Colonic mucosa (tissue), 4 donors: ENCODE results near the gene CYFIP1. TPM values are rescaled to one million over a fixed set of nuclear protein-coding genes. Genes with fewer than 3 reads are reported as not detected.

Source experiments
- DNase-seq: peaks from one replicate; pipeline ENCODE4 v3.0.0-alpha.2; 2020
- H3K27ac ChIP-seq: fragments of 200-600 bp; one replicate; pipeline ENCODE4 v1.8.0; 2021
- H3K27me3 ChIP-seq: fragments of 200-600 bp; one replicate; pipeline ENCODE4 v1.8.0; 2021
- H3K36me3 ChIP-seq: fragments of 200-600 bp; one replicate; pipeline ENCODE4 v1.8.0; 2021
- H3K4me1 ChIP-seq: fragments of 200-600 bp; one replicate; pipeline ENCODE4 v1.8.0; 2021; ENCODE audit warnings: mild to moderate bottlenecking
- H3K4me3 ChIP-seq: fragments of 200-600 bp; one replicate; pipeline ENCODE4 v1.8.0; 2021
- H3K9ac ChIP-seq, 2 donors: one replicate each; pipeline ENCODE4 v1.7.0; 2013; ENCODE audit warnings: control low read depth in 2 of 2, low read depth in 2 of 2, low read length in 2 of 2
- H3K9me3 ChIP-seq: fragments of 200-600 bp; one replicate; pipeline ENCODE4 v1.8.0; 2021
- CTCF ChIP-seq: fragments of 200-600 bp; IDR thresholded peaks from one replicate; pipeline ENCODE4 v1.8.0; 2022; ENCODE audit warnings: antibody characterized with exemption, mild to moderate bottlenecking
- intact Hi-C: fragments of 100-400 bp; cut with DNase I; formaldehyde crosslinking; loops from one replicate; pipeline ENCODE4 v1.14.1; 2022
- total RNA-seq, 2 donors: library from RNA; stranded (reverse); fragmentation: NEBNext Ultra II Directional in 1 of 2; extraction: Animal tissue kit (Norgen Biotek cat#: 25700) in 1 of 2; gene quantifications; one replicate each; pipeline ENCODE4 v1.2.1, GENCODE V29; 2021
- donor health status: healthy.
- donor health status: DM: no; HTN: no; CAD: no.
- donor health status: DM: no; HTN: no; CAD: no.

The CYFIP1 gene
- total RNA-seq, 2 donors from 2014 or later: 119 to 165 TPM

- Histone ChIP-seq H3K27me3 (no peaks in the 10 kb centered on the region), H3K4me1 (no peaks in the 10 kb centered on the region), H3K36me3 (no peaks in the 10 kb centered on the region), H3K27ac (no peak overlapping the region), H3K9me3 (no peaks in the 10 kb centered on the region), H3K9ac (no peak overlapping the region), H3K4me3 (no peak overlapping the region)
- TF ChIP-seq CTCF: no peak
- no peak for DNase-seq
- intact Hi-C loops: no loop called here
These were observed 87.8 kb downstream of the CYFIP1 start for GRCh38 chr15:22892333-22892732.

- no peak overlapping the region for H3K27ac ChIP-seq
- no peak overlapping the region for H3K4me3 ChIP-seq
- intact Hi-C loops: no loop called here
- no peaks in the 10 kb centered on the region for H3K4me1 ChIP-seq
- no peaks in the 10 kb centered on the region for H3K9me3 ChIP-seq
- H3K36me3 ChIP-seq: no peaks in the 10 kb centered on the region
- H3K27me3 ChIP-seq: no peaks in the 10 kb centered on the region
- no peak overlapping the region for H3K9ac ChIP-seq
- no peak for TF ChIP-seq CTCF
- no peak for DNase-seq
These were observed 88.5 kb downstream of the CYFIP1 start for GRCh38 chr15:22891426-22892210.

GRCh38 chr15:22890296-22890695, 89.9 kb downstream of the CYFIP1 start:
- DNase-seq: no peak
- Histone ChIP-seq H3K4me1 (peaks cover 1% of the 10 kb centered on the region), H3K36me3 (no peaks in the 10 kb centered on the region), H3K4me3 (no peak overlapping the region), H3K27me3 (no peaks in the 10 kb centered on the region), H3K27ac (no peak overlapping the region), H3K9ac (no peak overlapping the region), H3K9me3 (no peaks in the 10 kb centered on the region)
- intact Hi-C loops: no loop called here
- no peak for TF ChIP-seq CTCF

GRCh38 chr15:22889146-22889818, 90.9 kb downstream of the CYFIP1 start:
- Histone ChIP-seq H3K4me3 (no peak overlapping the region), H3K9ac (no peak overlapping the region), H3K36me3 (no peaks in the 10 kb centered on the region), H3K4me1 (peaks cover 5% of the 10 kb centered on the region), H3K27me3 (no peaks in the 10 kb centered on the region), H3K27ac (no peak overlapping the region), H3K9me3 (no peaks in the 10 kb centered on the region)
- intact Hi-C loops: no loop called here
- no peak for TF ChIP-seq CTCF
- DNase-seq: no peak

- H3K4me1 ChIP-seq: peaks cover 5% of the 10 kb centered on the region
- no peaks in the 10 kb centered on the region for H3K36me3 ChIP-seq
- TF ChIP-seq CTCF: no peak
- H3K4me3 ChIP-seq: no peak overlapping the region
- H3K27ac ChIP-seq: no peak overlapping the region
- no peak for DNase-seq
- no peaks in the 10 kb centered on the region for H3K9me3 ChIP-seq
- no peak overlapping the region for H3K9ac ChIP-seq
- intact Hi-C loops: no loop called here
- no peaks in the 10 kb centered on the region for H3K27me3 ChIP-seq
These were observed 91.9 kb downstream of the CYFIP1 start for GRCh38 chr15:22888120-22888859.
